OCI-LY3 (cell line): Measurements from ENCODE around the gene PRELID1.

Source experiments
- CTCF ChIP-seq: fragments of 200-600, 300-600 bp; sonication (generic); IDR thresholded peaks from 2 replicates; pipeline ENCODE4 v1.5.1; 2014; ENCODE audit warnings: antibody characterized with exemption, low read length, low read depth
- EZH2phosphoT487 ChIP-seq: fragments of 200-600 bp; shearing (Covaris generic); IDR thresholded peaks from 2 replicates; pipeline ENCODE4 v1.6.1; 2018; ENCODE audit warnings: antibody characterized with exemption, mixed run types, low read depth

GRCh38 chr5:177303121-177303924, at the start of gene PRELID1, which contains the start of gene RAB24:
- TF ChIP-seq CTCF (peak; percentile 39), EZH2phosphoT487 (no peak)
